Body of pancreas (tissue), 4 donors: Measurements from ENCODE around the gene ABHD12B. TPM values are rescaled to one million over a fixed set of nuclear protein-coding genes. Genes with fewer than 3 reads are reported as not detected.

Experiments
- ATAC-seq: fragments of 150-250 bp; one replicate; pipeline ENCODE4 v1.9.1; 2016
- DNase-seq, 4 donors: peaks; one replicate each; pipeline ENCODE4 v3.0.0-alpha.2; 2019
- H3K27ac ChIP-seq, 4 donors: fragments of 200-600 bp; sonication (generic); 1 replicate in 3 of 4; 2 replicates in 1 of 4; pipeline versions ENCODE4 v1.5.1 to v1.6.1; 2016 to 2019; ENCODE audit warnings: mild to moderate bottlenecking in 1 of 4, mixed read lengths in 1 of 4, moderate library complexity in 1 of 4
- H3K27me3 ChIP-seq, 2 donors: fragments of 200-600 bp; sonication (generic); one replicate each; pipeline ENCODE4 v1.6.0; 2016; ENCODE audit warnings: mild to moderate bottlenecking in 1 of 2
- H3K36me3 ChIP-seq, 2 donors: fragments of 200-600 bp; sonication (generic); replicated peaks in 1 of 2; 2 replicates each; pipeline ENCODE4 v1.5.1; 2016; ENCODE audit warnings: low read depth in 2 of 2; ENCODE audit not compliant: insufficient read depth in 1 of 2
- H3K4me1 ChIP-seq: fragments of 200-600 bp; sonication (generic); one replicate; pipeline ENCODE4 v1.6.0; 2016
- H3K4me3 ChIP-seq, 2 donors: fragments of 200-600 bp; sonication (generic); 1 replicate in 1 of 2; 2 replicates in 1 of 2; pipeline ENCODE4 v1.5.1; 2016 to 2019
- H3K9me3 ChIP-seq, 3 donors: fragments of 200-600 bp; sonication (generic); 1 replicate in 2 of 3; 2 replicates in 1 of 3; pipeline ENCODE4 v1.5.1; 2016
- POLR2A ChIP-seq, 3 donors: fragments of 450-650 bp; IDR thresholded peaks; one replicate each; pipeline ENCODE4 v1.6.1; 2016; ENCODE audit warnings: antibody characterized with exemption in 3 of 3, mild to moderate bottlenecking in 2 of 3
- WGBS, 2 donors: methylation state at CpG; one replicate each; pipeline ENCODE4 v1.1.5; 2017; 5-methylcytosine and 5-hydroxymethylcytosine counted together
- intact Hi-C: fragments of 100-400 bp; cut with DNase I; formaldehyde crosslinking; loops from one replicate; pipeline ENCODE4 v1.15.1; 2023
- total RNA-seq, 2 donors: library from RNA; depleted of rRNA; stranded (reverse); fragments of >200 nt; gene quantifications; one replicate each; pipeline ENCODE4 v1.1.0, GENCODE V29; 2016
- TF ChIP-seq, protein P1 (sequence below), 7 experiments: fragments of 450-650 bp in 4 of 7; fragments of 200-600 bp in 3 of 7; sonication (generic) in 3 of 7; IDR thresholded peaks; one replicate each; pipeline ENCODE4 v1.5.1; 2016 to 2019; ENCODE audit warnings: antibody characterized with exemption in 7 of 7

ABHD12B gene
- total RNA-seq, 2 donors from 2014 or later: not detected

DNA sequence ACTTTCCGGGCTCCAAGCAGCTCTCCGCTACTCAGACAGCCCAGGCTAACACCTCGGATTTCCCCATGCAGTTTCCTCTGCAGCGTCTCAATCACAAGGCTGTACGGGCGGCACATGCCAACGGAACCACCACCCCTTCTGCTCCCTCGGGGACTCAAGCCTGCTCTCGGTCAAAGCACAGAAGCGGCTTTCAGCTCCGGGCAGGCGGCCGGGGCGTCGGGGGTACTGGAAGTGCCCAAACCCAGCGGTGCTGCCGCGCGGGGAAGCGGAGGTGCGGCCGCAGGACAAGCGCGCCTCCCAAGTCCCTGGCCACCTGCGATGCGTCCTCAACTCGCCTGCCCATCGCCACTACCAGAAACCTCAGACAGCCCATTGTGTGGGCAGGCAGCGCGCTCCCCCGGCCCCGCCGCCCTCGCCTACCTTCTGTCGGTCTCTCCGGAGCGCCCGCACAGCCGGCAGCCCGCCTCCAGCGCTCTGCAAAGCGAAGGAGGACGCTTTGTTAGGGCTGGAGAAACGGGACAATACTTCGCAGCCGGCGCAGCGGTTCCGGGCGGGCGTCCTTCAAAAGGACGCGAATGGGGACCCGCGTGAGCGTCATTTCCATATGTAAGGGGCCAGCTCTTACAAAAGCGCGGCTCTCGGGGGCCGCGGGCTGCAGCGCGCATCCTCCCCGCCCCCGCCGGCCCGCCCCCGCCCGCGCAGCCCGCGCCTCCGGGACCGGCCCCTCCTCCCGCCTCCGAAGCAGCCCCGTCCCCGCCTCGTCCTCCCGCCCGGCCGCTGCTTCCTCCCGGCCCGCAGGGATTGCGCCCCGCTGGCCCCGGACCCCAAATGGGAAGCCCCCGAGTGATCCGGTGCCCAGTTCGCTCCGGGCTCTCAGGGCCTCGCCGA lies 41.6 kb upstream of the ABHD12B start:
- no peaks in the 10 kb centered on the region for H3K36me3 ChIP-seq
- ATAC-seq (peak; percentile 24), DNase-seq (peak; percentile 36 to 52 (median 48))
- peaks cover 27% of the 10 kb centered on the region for H3K4me1 ChIP-seq
- TF ChIP-seq, protein P1, sequence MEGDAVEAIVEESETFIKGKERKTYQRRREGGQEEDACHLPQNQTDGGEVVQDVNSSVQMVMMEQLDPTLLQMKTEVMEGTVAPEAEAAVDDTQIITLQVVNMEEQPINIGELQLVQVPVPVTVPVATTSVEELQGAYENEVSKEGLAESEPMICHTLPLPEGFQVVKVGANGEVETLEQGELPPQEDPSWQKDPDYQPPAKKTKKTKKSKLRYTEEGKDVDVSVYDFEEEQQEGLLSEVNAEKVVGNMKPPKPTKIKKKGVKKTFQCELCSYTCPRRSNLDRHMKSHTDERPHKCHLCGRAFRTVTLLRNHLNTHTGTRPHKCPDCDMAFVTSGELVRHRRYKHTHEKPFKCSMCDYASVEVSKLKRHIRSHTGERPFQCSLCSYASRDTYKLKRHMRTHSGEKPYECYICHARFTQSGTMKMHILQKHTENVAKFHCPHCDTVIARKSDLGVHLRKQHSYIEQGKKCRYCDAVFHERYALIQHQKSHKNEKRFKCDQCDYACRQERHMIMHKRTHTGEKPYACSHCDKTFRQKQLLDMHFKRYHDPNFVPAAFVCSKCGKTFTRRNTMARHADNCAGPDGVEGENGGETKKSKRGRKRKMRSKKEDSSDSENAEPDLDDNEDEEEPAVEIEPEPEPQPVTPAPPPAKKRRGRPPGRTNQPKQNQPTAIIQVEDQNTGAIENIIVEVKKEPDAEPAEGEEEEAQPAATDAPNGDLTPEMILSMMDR (IDR thresholded peaks at IDR 0.05): no peak
- TF ChIP-seq POLR2A (IDR thresholded peaks at IDR 0.05): peak in 1 of 3 donors; percentile 7
- H3K4me3 ChIP-seq: peak overlapping the region; percentile 9 to 57
- intact Hi-C loops: no loop called here
- H3K27ac ChIP-seq: peak overlapping the region; percentile 52 to 80 (median 67)
- WGBS, 2 donors: 0% methylated on average over 13 to 79 of the region's 93 CpGs
- no peaks in the 10 kb centered on the region for H3K9me3 ChIP-seq
- no peaks in the 10 kb centered on the region for H3K27me3 ChIP-seq

DNA sequence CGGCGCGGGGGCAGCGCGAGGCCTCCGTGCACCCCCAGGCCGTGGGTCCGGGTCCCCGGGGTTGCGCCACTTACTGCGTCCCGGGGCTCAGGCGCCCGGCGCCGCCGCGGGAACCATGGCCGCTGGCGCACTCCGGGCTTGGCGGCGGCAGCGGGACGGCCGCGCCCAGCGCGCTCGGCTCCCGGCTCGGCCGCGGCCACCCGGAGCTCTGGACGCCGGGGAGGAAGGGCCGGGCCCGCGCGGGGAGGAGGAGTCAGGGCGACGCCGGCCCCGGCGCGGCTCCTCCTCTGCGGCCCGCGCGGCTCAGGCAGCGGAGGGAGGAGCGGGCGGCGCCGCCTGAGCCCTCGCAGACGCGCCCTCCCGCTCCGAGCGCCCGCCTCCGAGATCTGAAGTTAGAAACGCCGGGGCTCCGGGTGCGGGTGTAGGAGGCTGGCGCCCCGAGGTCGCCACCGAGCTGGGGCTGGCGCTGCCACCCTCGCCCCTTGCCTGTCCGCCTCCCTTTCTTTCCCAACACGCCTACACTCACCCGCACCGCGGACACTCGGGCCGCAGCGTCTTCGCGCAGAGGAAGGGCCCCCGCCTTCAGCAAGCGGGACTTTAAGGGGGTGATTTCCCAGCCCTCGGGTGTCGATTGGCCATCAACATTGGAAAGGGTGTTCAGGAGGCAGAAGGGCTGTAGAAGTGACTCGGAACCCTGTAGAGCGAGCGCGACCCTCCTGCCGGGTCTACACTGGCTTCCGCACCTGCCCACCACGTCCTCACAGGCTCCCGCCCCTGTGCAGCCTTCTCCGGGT lies 40.7 kb upstream of the ABHD12B start, which contains the start of gene NIN:
Gene NIN, minus strand, starts transcription at position 231 of the 794 bp plus-strand sequence. CDS start 9,106 bp downstream, outside the sequence.
- Histone ChIP-seq H3K9me3 (no peaks in the 10 kb centered on the region), H3K27ac (peak within 1 kb of the TSS; percentile 52 to 80 (median 67)), H3K4me3 (peak within 1 kb of the TSS; percentile 62 to 64), H3K36me3 (no peaks in the 10 kb centered on the region), H3K27me3 (no peaks in the 10 kb centered on the region), H3K4me1 (peaks cover 27% of the 10 kb centered on the region)
- ATAC-seq (peak; percentile 95), DNase-seq (peak; percentile 75 to 82 (median 77))
- TF ChIP-seq, protein P1 (IDR thresholded peaks at IDR 0.05): no peak
- TF ChIP-seq POLR2A (IDR thresholded peaks at IDR 0.05): peak in 2 of 3 donors; percentile 33 to 39
- 0% methylated on average over 6 to 85 of the region's 97 CpGs for WGBS, 2 donors
- intact Hi-C loops: no loop called here

DNA sequence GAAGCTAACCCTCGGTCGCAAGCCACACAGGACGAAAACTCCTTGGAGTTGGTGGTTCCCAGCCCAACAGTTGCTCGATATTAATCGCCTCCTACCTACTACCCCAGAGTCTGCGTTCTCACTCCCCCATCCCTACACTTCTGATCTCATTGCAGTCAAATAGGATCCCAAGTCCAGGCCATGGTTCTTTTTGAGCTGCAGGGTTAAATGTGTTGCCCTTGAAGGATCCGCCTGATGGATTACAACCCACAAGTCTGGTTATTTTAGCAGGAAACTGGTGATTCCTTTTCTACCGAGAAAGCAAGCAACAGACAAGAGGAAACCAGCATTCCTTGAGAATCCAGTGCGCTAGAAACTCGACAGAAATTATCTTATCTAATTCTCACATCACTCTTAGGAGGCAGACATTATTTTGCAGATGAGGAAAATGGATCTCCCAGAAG lies 40.1 kb upstream of the ABHD12B start:
- no peak for TF ChIP-seq POLR2A (IDR thresholded peaks at IDR 0.05)
- TF ChIP-seq, protein P1 (IDR thresholded peaks at IDR 0.05): no peak
- DNase-seq: no peak
- H3K4me3 ChIP-seq: peak overlapping the region; percentile 62 to 64
- H3K27me3 ChIP-seq: no peaks in the 10 kb centered on the region
- H3K27ac ChIP-seq: peak overlapping the region in 3 of 4 donors; percentile 52 to 80 (median 75)
- H3K4me1 ChIP-seq: peaks cover 27% of the 10 kb centered on the region
- H3K36me3 ChIP-seq: no peaks in the 10 kb centered on the region
- WGBS, 2 donors: 3 to 14% methylated on average over 7 to 10 of the region's 10 CpGs
- peak; percentile 10 for ATAC-seq
- intact Hi-C loops: no loop called here
- H3K9me3 ChIP-seq: no peaks in the 10 kb centered on the region

DNA sequence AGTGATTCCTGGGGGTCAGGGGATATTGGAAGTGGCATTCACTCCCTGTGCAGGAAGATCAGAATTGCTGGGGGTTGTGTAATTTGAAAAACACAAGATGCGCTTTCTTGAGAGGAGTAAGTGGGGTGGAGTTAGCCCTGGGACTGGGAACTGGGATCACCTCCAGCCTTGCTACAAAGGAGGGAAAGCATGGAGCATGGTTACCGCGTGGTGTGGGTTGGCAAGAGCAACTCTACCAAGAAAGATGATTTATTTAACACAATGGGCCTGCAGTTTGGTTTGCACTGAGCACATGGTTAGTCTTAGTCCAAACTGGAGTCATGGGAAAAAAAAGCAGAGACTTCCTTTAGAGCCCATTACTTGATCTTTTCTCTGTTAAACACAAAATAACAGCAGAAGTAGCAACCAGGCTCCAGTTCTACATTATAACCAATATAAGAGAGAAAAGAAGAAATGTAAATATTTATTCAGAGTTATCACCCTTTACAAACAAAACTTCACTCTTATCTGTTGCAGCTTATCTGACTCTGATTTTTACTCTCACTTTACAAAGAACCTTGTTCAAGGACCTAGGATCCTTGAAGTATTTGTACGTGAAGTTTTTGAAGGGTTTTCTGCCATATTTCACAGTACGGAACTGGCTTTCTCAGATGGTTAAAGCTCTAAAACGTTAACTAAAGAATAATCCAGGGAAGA lies 38.8 kb upstream of the ABHD12B start:
- no peaks in the 10 kb centered on the region for H3K36me3 ChIP-seq
- H3K4me1 ChIP-seq: peaks cover 27% of the 10 kb centered on the region
- no peak for TF ChIP-seq POLR2A (IDR thresholded peaks at IDR 0.05)
- TF ChIP-seq, protein P1 (IDR thresholded peaks at IDR 0.05): no peak
- intact Hi-C loops: no loop called here
- no peak overlapping the region for H3K27ac ChIP-seq
- WGBS, 2 donors: 41 to 42% methylated on average over 6 of the region's 6 CpGs
- DNase-seq: no peak
- H3K27me3 ChIP-seq: no peaks in the 10 kb centered on the region
- no peaks in the 10 kb centered on the region for H3K9me3 ChIP-seq
- ATAC-seq: no peak
- H3K4me3 ChIP-seq: no peak overlapping the region
